Measurements from ENCODE around the gene PTCHD1.

The PTCHD1 gene

DNA sequence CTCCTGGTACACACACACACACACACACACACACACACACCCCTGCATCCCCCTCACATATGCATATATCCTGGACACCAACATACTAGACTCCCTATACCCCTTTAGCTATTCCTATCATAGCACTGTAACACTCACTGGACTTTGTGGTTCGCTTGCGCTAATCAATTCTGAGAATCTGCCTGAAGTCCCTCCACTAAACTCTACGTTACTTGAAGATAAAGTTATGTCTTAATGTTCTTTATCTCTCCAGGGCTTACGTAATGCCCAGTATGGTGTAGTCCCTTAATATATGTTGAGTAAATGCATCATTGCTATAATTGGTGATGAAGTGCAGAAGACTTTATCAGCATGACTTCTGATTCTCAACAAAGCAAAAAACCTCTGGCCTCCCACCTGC lies 32.3 kb downstream of the PTCHD1 start:
- H3K27me3 Mint-ChIP-seq (ENCODE audit: low read depth, poor library complexity) = no peaks in the 10 kb centered on the region
- no peaks in the 10 kb centered on the region for H3K4me1 Mint-ChIP-seq
- no peak overlapping the region for H3K27ac Mint-ChIP-seq
- no peak overlapping the region for H3K4me3 Mint-ChIP-seq
- no peak for TF ChIP-seq CTCF (IDR thresholded peaks at IDR 0.05)
- no peak for DNase-seq
- no peaks in the 10 kb centered on the region for H3K36me3 Mint-ChIP-seq (ENCODE audit: low read depth)
- peaks cover 4% of the 10 kb centered on the region for H3K9me3 Mint-ChIP-seq

- no peak for TF ChIP-seq CTCF (IDR thresholded peaks at IDR 0.05)
- Mint-ChIP-seq H3K27me3 (ENCODE audit: low read depth, poor library complexity) (no peaks in the 10 kb centered on the region), H3K27ac (no peak overlapping the region), H3K9me3 (no peaks in the 10 kb centered on the region), H3K36me3 (ENCODE audit: low read depth) (no peaks in the 10 kb centered on the region), H3K4me1 (peaks cover 9% of the 10 kb centered on the region), H3K4me3 (no peak overlapping the region)
- DNase-seq = no peak
Observed at GRCh38 chrX:23369027-23369426, 34.4 kb downstream of the PTCHD1 start.

- no peak for DNase-seq
- Mint-ChIP-seq H3K27ac (no peak overlapping the region), H3K27me3 (ENCODE audit: low read depth, poor library complexity) (no peaks in the 10 kb centered on the region), H3K4me1 (peaks cover 17% of the 10 kb centered on the region), H3K36me3 (ENCODE audit: low read depth) (no peaks in the 10 kb centered on the region), H3K4me3 (no peak overlapping the region), H3K9me3 (no peaks in the 10 kb centered on the region)
- no peak for TF ChIP-seq CTCF (IDR thresholded peaks at IDR 0.05)
Observed at GRCh38 chrX:23372220-23372902, 37.7 kb downstream of the PTCHD1 start.

- no peak for TF ChIP-seq CTCF (IDR thresholded peaks at IDR 0.05)
- no peak for DNase-seq
- Mint-ChIP-seq H3K4me3 (no peak overlapping the region), H3K9me3 (no peaks in the 10 kb centered on the region), H3K27ac (no peak overlapping the region), H3K36me3 (ENCODE audit: low read depth) (no peaks in the 10 kb centered on the region), H3K4me1 (peaks cover 17% of the 10 kb centered on the region), H3K27me3 (ENCODE audit: low read depth, poor library complexity) (no peaks in the 10 kb centered on the region)
Observed at GRCh38 chrX:23373129-23373804, 38.6 kb downstream of the PTCHD1 start.

GRCh38 chrX:23374291-23374690 lies 39.6 kb downstream of the PTCHD1 start:
- H3K4me3 Mint-ChIP-seq = no peak overlapping the region
- H3K27ac Mint-ChIP-seq = peak overlapping the region; percentile 86
- no peaks in the 10 kb centered on the region for H3K36me3 Mint-ChIP-seq (ENCODE audit: low read depth)
- no peak for TF ChIP-seq CTCF (IDR thresholded peaks at IDR 0.05)
- H3K27me3 Mint-ChIP-seq (ENCODE audit: low read depth, poor library complexity) = no peaks in the 10 kb centered on the region
- no peaks in the 10 kb centered on the region for H3K9me3 Mint-ChIP-seq
- DNase-seq = no peak
- H3K4me1 Mint-ChIP-seq = peaks cover 17% of the 10 kb centered on the region

GRCh38 chrX:23376581-23376980 lies 41.9 kb downstream of the PTCHD1 start:
- H3K27ac Mint-ChIP-seq = no peak overlapping the region
- no peak for DNase-seq
- no peak for TF ChIP-seq CTCF (IDR thresholded peaks at IDR 0.05)
- H3K36me3 Mint-ChIP-seq (ENCODE audit: low read depth) = no peaks in the 10 kb centered on the region
- H3K4me1 Mint-ChIP-seq = peaks cover 25% of the 10 kb centered on the region
- no peaks in the 10 kb centered on the region for H3K27me3 Mint-ChIP-seq (ENCODE audit: low read depth, poor library complexity)
- H3K4me3 Mint-ChIP-seq = no peak overlapping the region
- no peaks in the 10 kb centered on the region for H3K9me3 Mint-ChIP-seq
